Lung (tissue), 12 donors: ENCODE results near the gene MMP11. TPM values are rescaled to one million over a fixed set of nuclear protein-coding genes. Genes with fewer than 3 reads are reported as not detected.

Experiments used
- ATAC-seq: fragments of 200-7000 bp; cut with Tn5 transposase; one replicate; pipeline ENCODE4 v1.9.1; 2020; ENCODE audit warnings: moderate number of reproducible peaks; ENCODE audit not compliant: insufficient read depth, low FRiP score
- DNase-seq, 3 donors: peaks; one replicate each; pipeline ENCODE4 v3.0.0-alpha.2; 2013 to 2017
- H3K27ac ChIP-seq, 2 donors: one replicate each; pipeline ENCODE4 v1.5.1; 2013; ENCODE audit warnings: mild to moderate bottlenecking in 2 of 2, moderate library complexity in 2 of 2, control low read depth in 1 of 2, inconsistent platforms in 1 of 2, low read depth in 1 of 2, low read length in 1 of 2
- H3K27me3 ChIP-seq, 3 donors: one replicate each; pipeline ENCODE4 v1.5.1; 2013; ENCODE audit warnings: low read length in 2 of 3; ENCODE audit not compliant: control insufficient read depth in 3 of 3, insufficient read depth in 3 of 3
- H3K36me3 ChIP-seq, 4 donors: one replicate each; pipeline ENCODE4 v1.5.1; 2013; ENCODE audit warnings: low read length in 4 of 4, mild to moderate bottlenecking in 1 of 4, moderate library complexity in 1 of 4; ENCODE audit not compliant: control insufficient read depth in 4 of 4, insufficient read depth in 4 of 4
- H3K4me1 ChIP-seq, 5 donors: one replicate each; pipeline ENCODE4 v1.5.1; 2013; ENCODE audit warnings: low read length in 5 of 5, mild to moderate bottlenecking in 2 of 5, moderate library complexity in 1 of 5; ENCODE audit not compliant: control insufficient read depth in 5 of 5, insufficient read depth in 5 of 5
- H3K4me3 ChIP-seq: one replicate; pipeline ENCODE4 v1.5.1; 2013; ENCODE audit warnings: mild to moderate bottlenecking, control low read depth, moderate library complexity
- H3K9ac ChIP-seq, 2 donors: one replicate each; pipeline ENCODE4 v1.5.1; 2013; ENCODE audit warnings: low read length in 2 of 2, control low read depth in 1 of 2; ENCODE audit not compliant: insufficient read depth in 1 of 2
- H3K9me3 ChIP-seq, 4 donors: one replicate each; pipeline ENCODE4 v1.5.1; 2013; ENCODE audit warnings: low read length in 3 of 4, mild to moderate bottlenecking in 1 of 4, moderate library complexity in 1 of 4; ENCODE audit not compliant: control insufficient read depth in 4 of 4, insufficient read depth in 3 of 4
- CTCF ChIP-seq: IDR thresholded peaks from 2 replicates; pipeline ENCODE4 v1.5.1; 2012; ENCODE audit warnings: mild to moderate bottlenecking; ENCODE audit errors: control extremely low read depth, extremely low read depth
- WGBS, 2 donors: extraction: QIAGEN DNeasy Blood & Tissue Kit; methylation state at CpG; one replicate each; pipeline ENCODE4 v1.1.7; 2013; 5-methylcytosine and 5-hydroxymethylcytosine counted together
- polyA plus RNA-seq, 2 donors: library from polyadenylated mRNA; stranded (reverse); fragments of 200-250 nt; gene quantifications; one replicate each; pipeline ENCODE4 v1.2.1, GENCODE V29; 2013
- total RNA-seq, 2 donors: library from RNA; depleted of rRNA in 1 of 2; stranded (reverse); fragments of >200 nt in 1 of 2; gene quantifications; one replicate each; pipeline ENCODE4 v1.2.1, GENCODE V29; 2014 to 2021
- donor health status: control.
- donor health status: control.
- donor health status: Bipolar disorder and iron deficiency.
- donor health status: healthy.
- donor health status: DM: yes; HTN: yes; CAD: no.

Gene MMP11
- total and polyA plus RNA-seq, 4 donors = 0.43 to 2.6 (median 1.4) TPM

GRCh38 chr22:23781511-23782183, 9.0 kb downstream of the MMP11 start:
- peaks cover 0 to 6% (median 5%) of the 10 kb centered on the region in 5 donors for H3K4me1 ChIP-seq
- H3K9ac ChIP-seq = no peak overlapping the region
- 82 to 90% methylated on average over 14 of the region's 14 CpGs for WGBS, 2 donors
- no peaks in the 10 kb centered on the region for H3K36me3 ChIP-seq
- no peak overlapping the region for H3K27ac ChIP-seq
- TF ChIP-seq CTCF = no peak
- no peaks in the 10 kb centered on the region for H3K27me3 ChIP-seq
- ATAC-seq (no peak), DNase-seq (no peak)
- no peaks in the 10 kb centered on the region for H3K9me3 ChIP-seq
- H3K4me3 ChIP-seq = no peak overlapping the region

DNA sequence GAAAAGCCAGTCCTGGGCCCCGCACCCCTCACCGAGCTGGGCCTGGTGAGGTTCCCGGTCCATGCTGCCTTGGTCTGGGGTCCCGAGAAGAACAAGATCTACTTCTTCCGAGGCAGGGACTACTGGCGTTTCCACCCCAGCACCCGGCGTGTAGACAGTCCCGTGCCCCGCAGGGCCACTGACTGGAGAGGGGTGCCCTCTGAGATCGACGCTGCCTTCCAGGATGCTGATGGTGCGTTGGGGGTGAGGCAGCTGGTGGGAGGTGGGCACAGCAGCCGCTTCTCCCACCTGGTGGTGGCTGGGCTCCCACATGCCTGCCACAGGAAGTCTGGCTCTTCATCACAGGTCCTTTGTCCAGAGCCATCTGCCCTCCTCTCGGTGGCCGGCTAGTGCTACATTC, 9.6 kb downstream of the MMP11 start:
- no peak for DNase-seq
- no peak for ATAC-seq
- Histone ChIP-seq H3K4me3 (no peak overlapping the region), H3K27ac (no peak overlapping the region), H3K36me3 (no peaks in the 10 kb centered on the region), H3K4me1 (peaks cover 0 to 7% (median 5%) of the 10 kb centered on the region in 5 donors), H3K27me3 (no peaks in the 10 kb centered on the region), H3K9ac (no peak overlapping the region), H3K9me3 (no peaks in the 10 kb centered on the region)
- 93 to 95% methylated on average over 15 to 16 of the region's 16 CpGs for WGBS, 2 donors
- TF ChIP-seq CTCF = no peak

- peaks cover 0 to 7% (median 5%) of the 10 kb centered on the region in 5 donors for H3K4me1 ChIP-seq
- H3K4me3 ChIP-seq = no peak overlapping the region
- H3K9ac ChIP-seq = no peak overlapping the region
- no peak for TF ChIP-seq CTCF
- no peaks in the 10 kb centered on the region for H3K9me3 ChIP-seq
- DNase-seq (no peak), ATAC-seq (no peak)
- WGBS, 2 donors = 88 to 89% methylated on average over 1 of the region's 1 CpG
- no peak overlapping the region for H3K27ac ChIP-seq
- H3K36me3 ChIP-seq = no peaks in the 10 kb centered on the region
- H3K27me3 ChIP-seq = no peaks in the 10 kb centered on the region
Measured at GRCh38 chr22:23782703-23783102, 10.1 kb downstream of the MMP11 start.
